ENCODE results near the gene NDUFS2. TPM values are rescaled to one million over a fixed set of nuclear protein-coding genes. Genes with fewer than 3 reads are reported as not detected.

Gene NDUFS2
- total RNA-seq, 1 experiment from 2014 or later, result 123 TPM

GRCh38 chr1:161159913-161160243 is 42.3 kb upstream of the NDUFS2 start:
- H3K36me3 ChIP-seq (ENCODE audit: insufficient read depth, low read length, poor library complexity, severe bottlenecking), result peaks cover 34% of the 10 kb centered on the region
- ChIA-PET CTCF (no interaction called here), POLR2A (ENCODE audit: low non-redundant PET) (no interaction called here)
- DNase-seq (ENCODE audit: low spot score), result no peak
- TSS peak; percentile 27 for BruUV-seq (replicated peaks)
- H3K27me3 ChIP-seq (replicated peaks; ENCODE audit: insufficient read depth, low read depth, low read length, poor library complexity), result no peaks in the 10 kb centered on the region
- no peaks in the 10 kb centered on the region for H3K9me3 ChIP-seq (ENCODE audit: low read depth, low read length, poor library complexity, severe bottlenecking)
- H3K4me3 ChIP-seq (ENCODE audit: low read depth, low read length, poor library complexity, severe bottlenecking), result peak overlapping the region; percentile 82
- TF ChIP-seq CTCF (conservative IDR thresholded peaks at IDR 0.05; ENCODE audit: low read depth, low read length) (no peak), EZH2 (IDR thresholded peaks at IDR 0.05; ENCODE audit: borderline replicate concordance, low read depth, low read length, poor library complexity, severe bottlenecking) (no peak)
- peaks cover 5% of the 10 kb centered on the region for H3K4me1 ChIP-seq (ENCODE audit: insufficient read depth, low read length, poor library complexity, severe bottlenecking)
- intact Hi-C loops (cut with micrococcal nuclease; ENCODE audit: unreplicated experiment), result no loop called here
- peak overlapping the region; percentile 92 for H3K27ac ChIP-seq (ENCODE audit: low read depth, low read length, poor library complexity, severe bottlenecking)

GRCh38 chr1:161160671-161161145 is 41.5 kb upstream of the NDUFS2 start:
- Histone ChIP-seq H3K36me3 (ENCODE audit: insufficient read depth, low read length, poor library complexity, severe bottlenecking) (peaks cover 34% of the 10 kb centered on the region), H3K27ac (ENCODE audit: low read depth, low read length, poor library complexity, severe bottlenecking) (peak overlapping the region; percentile 92), H3K9me3 (ENCODE audit: low read depth, low read length, poor library complexity, severe bottlenecking) (no peaks in the 10 kb centered on the region), H3K27me3 (replicated peaks; ENCODE audit: insufficient read depth, low read depth, low read length, poor library complexity) (no peaks in the 10 kb centered on the region), H3K4me3 (ENCODE audit: low read depth, low read length, poor library complexity, severe bottlenecking) (peak overlapping the region; percentile 82), H3K4me1 (ENCODE audit: insufficient read depth, low read length, poor library complexity, severe bottlenecking) (peaks cover 5% of the 10 kb centered on the region)
- no peak for DNase-seq (ENCODE audit: low spot score)
- POLR2A ChIA-PET (ENCODE audit: low non-redundant PET), result no interaction called here
- BruUV-seq (replicated peaks), result no TSS peak
- TF ChIP-seq CTCF (conservative IDR thresholded peaks at IDR 0.05; ENCODE audit: low read depth, low read length), result no peak
- TF ChIP-seq EZH2 (IDR thresholded peaks at IDR 0.05; ENCODE audit: borderline replicate concordance, low read depth, low read length, poor library complexity, severe bottlenecking), result no peak
- CTCF ChIA-PET, result no interaction called here
- intact Hi-C loops (cut with micrococcal nuclease; ENCODE audit: unreplicated experiment), result no loop called here

- intact Hi-C loops (cut with micrococcal nuclease; ENCODE audit: unreplicated experiment), result no loop called here
- DNase-seq (ENCODE audit: low spot score), result no peak
- Histone ChIP-seq H3K4me3 (ENCODE audit: low read depth, low read length, poor library complexity, severe bottlenecking) (no peak overlapping the region), H3K27me3 (replicated peaks; ENCODE audit: insufficient read depth, low read depth, low read length, poor library complexity) (no peaks in the 10 kb centered on the region), H3K4me1 (ENCODE audit: insufficient read depth, low read length, poor library complexity, severe bottlenecking) (peaks cover 5% of the 10 kb centered on the region), H3K36me3 (ENCODE audit: insufficient read depth, low read length, poor library complexity, severe bottlenecking) (peaks cover 34% of the 10 kb centered on the region), H3K27ac (ENCODE audit: low read depth, low read length, poor library complexity, severe bottlenecking) (no peak overlapping the region), H3K9me3 (ENCODE audit: low read depth, low read length, poor library complexity, severe bottlenecking) (no peaks in the 10 kb centered on the region)
- ChIA-PET CTCF (no interaction called here), POLR2A (ENCODE audit: low non-redundant PET) (no interaction called here)
- TF ChIP-seq EZH2 (IDR thresholded peaks at IDR 0.05; ENCODE audit: borderline replicate concordance, low read depth, low read length, poor library complexity, severe bottlenecking), result no peak
- no peak for TF ChIP-seq CTCF (conservative IDR thresholded peaks at IDR 0.05; ENCODE audit: low read depth, low read length)
- no TSS peak for BruUV-seq (replicated peaks)
Measured at GRCh38 chr1:161161652-161162051, 40.5 kb upstream of the NDUFS2 start.

Data from A673 (cell line).